Esophagus squamous epithelium (tissue), 5 donors: ENCODE measurements around the gene ARID3A. TPM values are rescaled to one million over a fixed set of nuclear protein-coding genes. Genes with fewer than 3 reads are reported as not detected.

ENCODE experiments used
- DNase-seq: peaks from one replicate; lab custom pipeline; 2025; lab: John Stamatoyannopoulos, UW
- H3K27ac ChIP-seq, 4 donors: fragments of 200-600 bp; sonication (generic); one replicate each; pipeline ENCODE4 v1.5.1; 2016 to 2019; ENCODE audit warnings: mild to moderate bottlenecking in 1 of 4
- H3K27me3 ChIP-seq, 4 donors: fragments of 200-600 bp; sonication (generic); 1 replicate in 3 of 4; 2 replicates in 1 of 4; pipeline versions ENCODE4 v1.5.1 to v1.6.0; 2017 to 2021; ENCODE audit warnings: antibody characterized with exemption in 1 of 4
- H3K36me3 ChIP-seq, 3 donors: fragments of 200-600 bp; sonication (generic); one replicate each; pipeline ENCODE4 v1.5.1; 2016 to 2019
- H3K4me1 ChIP-seq, 3 donors: fragments of 200-600 bp; sonication (generic); one replicate each; pipeline ENCODE4 v1.5.1; 2017 to 2019
- H3K4me3 ChIP-seq, 4 donors: fragments of 200-600 bp; sonication (generic); 1 replicate in 3 of 4; 2 replicates in 1 of 4; pipeline ENCODE4 v1.5.1; 2016 to 2019; ENCODE audit warnings: mild to moderate bottlenecking in 2 of 4, moderate library complexity in 1 of 4
- H3K9me3 ChIP-seq, 3 donors: fragments of 200-600 bp; sonication (generic); one replicate each; pipeline ENCODE4 v1.5.1; 2016 to 2019
- POLR2A ChIP-seq, 4 donors: fragments of 450-650 bp; IDR thresholded peaks; one replicate each; pipeline ENCODE4 v1.6.1; 2017; ENCODE audit warnings: antibody characterized with exemption in 4 of 4, mild to moderate bottlenecking in 4 of 4, moderate library complexity in 3 of 4
- WGBS, 2 donors: methylation state at CpG; one replicate each; pipeline ENCODE4 v1.1.5; 2018; 5-methylcytosine and 5-hydroxymethylcytosine counted together
- intact Hi-C: fragments of 100-400 bp; cut with DNase I; formaldehyde crosslinking; loops from one replicate; pipeline ENCODE4 v1.15.0; 2022
- total RNA-seq, 4 donors: library from RNA; depleted of rRNA; stranded (reverse); fragments of >200 nt; gene quantifications; one replicate each; pipeline ENCODE4 v1.1.0, GENCODE V29; 2016
- TF ChIP-seq, protein P1 (sequence below), 6 experiments: fragments of 450-650 bp in 4 of 6; fragments of 200-600 bp in 2 of 6; sonication (generic) in 2 of 6; IDR thresholded peaks; one replicate each; pipeline ENCODE4 v1.5.1; 2016 to 2019; ENCODE audit warnings: antibody characterized with exemption in 6 of 6, mild to moderate bottlenecking in 4 of 6, moderate library complexity in 4 of 6
- donor health status: DM: yes; HTN: yes; CAD: no.

The ARID3A gene
- total RNA-seq, 4 donors from 2014 or later: 3.0 to 6.6 (median 4.7) TPM

DNA sequence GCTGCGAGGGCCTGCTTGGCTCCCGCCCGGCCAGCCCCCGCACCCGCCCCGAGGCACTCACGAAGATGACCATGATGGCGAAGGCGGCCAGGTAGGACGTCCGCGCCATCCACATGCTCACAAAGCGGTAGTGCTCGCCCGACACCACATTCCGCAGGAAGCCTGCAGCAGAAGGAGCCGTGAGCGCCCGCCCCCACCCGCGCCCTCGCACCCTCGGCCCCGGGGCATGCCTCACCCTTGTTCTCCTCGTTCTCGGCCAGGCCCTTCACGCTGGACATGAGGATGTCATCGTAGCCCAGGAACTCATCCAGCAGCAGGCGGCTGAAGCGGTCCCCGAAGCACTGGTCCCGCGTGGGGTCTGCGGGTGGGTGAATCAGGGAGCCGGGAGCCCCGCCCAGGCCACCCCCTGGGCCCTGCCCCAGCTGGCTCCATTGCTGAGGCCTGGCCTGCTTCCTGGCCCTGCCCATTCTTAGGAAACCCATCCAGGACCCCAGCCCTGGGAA lies 86.0 kb downstream of the ARID3A start:
- Histone ChIP-seq H3K36me3 (peaks cover 44 to 74% (median 45%) of the 10 kb centered on the region in 3 donors), H3K27me3 (no peaks in the 10 kb centered on the region), H3K4me3 (no peak overlapping the region), H3K4me1 (peaks cover 23 to 51% (median 23%) of the 10 kb centered on the region in 3 donors), H3K27ac (no peak overlapping the region), H3K9me3 (no peaks in the 10 kb centered on the region)
- no peak for DNase-seq
- 95% methylated on average over 8 of the region's 36 CpGs; no CpG with 5 or more reads in 1 of the 2 donors for WGBS, 2 donors
- TF ChIP-seq POLR2A (IDR thresholded peaks at IDR 0.05): no peak
- TF ChIP-seq, protein P1, sequence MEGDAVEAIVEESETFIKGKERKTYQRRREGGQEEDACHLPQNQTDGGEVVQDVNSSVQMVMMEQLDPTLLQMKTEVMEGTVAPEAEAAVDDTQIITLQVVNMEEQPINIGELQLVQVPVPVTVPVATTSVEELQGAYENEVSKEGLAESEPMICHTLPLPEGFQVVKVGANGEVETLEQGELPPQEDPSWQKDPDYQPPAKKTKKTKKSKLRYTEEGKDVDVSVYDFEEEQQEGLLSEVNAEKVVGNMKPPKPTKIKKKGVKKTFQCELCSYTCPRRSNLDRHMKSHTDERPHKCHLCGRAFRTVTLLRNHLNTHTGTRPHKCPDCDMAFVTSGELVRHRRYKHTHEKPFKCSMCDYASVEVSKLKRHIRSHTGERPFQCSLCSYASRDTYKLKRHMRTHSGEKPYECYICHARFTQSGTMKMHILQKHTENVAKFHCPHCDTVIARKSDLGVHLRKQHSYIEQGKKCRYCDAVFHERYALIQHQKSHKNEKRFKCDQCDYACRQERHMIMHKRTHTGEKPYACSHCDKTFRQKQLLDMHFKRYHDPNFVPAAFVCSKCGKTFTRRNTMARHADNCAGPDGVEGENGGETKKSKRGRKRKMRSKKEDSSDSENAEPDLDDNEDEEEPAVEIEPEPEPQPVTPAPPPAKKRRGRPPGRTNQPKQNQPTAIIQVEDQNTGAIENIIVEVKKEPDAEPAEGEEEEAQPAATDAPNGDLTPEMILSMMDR (IDR thresholded peaks at IDR 0.05): no peak
- intact Hi-C loops: no loop called here

DNA sequence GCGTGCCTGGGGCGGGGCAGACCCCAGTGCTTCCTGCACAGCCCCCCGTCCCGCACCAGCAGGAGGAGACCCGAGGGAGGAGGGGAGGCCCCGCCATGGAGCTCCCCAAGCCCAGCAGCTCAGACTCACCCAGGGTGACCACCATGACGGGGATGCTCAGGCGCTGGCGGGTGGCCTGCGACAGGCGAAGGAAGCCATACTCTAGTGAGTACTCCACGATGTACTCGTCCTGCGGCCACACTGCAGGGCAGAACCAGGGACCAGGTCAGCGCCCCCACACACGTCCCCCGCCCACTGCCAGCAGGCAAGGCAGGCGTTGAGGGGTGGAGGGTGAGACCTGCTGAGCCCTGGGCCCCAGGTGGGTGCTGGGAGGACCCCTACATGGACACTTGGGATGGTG lies 86.5 kb downstream of the ARID3A start:
- TF ChIP-seq, protein P1 (IDR thresholded peaks at IDR 0.05): no peak
- no peak for TF ChIP-seq POLR2A (IDR thresholded peaks at IDR 0.05)
- Histone ChIP-seq H3K4me3 (no peak overlapping the region), H3K27ac (no peak overlapping the region), H3K36me3 (peaks cover 44 to 74% (median 45%) of the 10 kb centered on the region in 3 donors), H3K9me3 (no peaks in the 10 kb centered on the region), H3K27me3 (no peaks in the 10 kb centered on the region), H3K4me1 (peaks cover 27 to 55% (median 28%) of the 10 kb centered on the region in 3 donors)
- intact Hi-C loops: no loop called here
- no peak for DNase-seq
- WGBS, 2 donors: 90% methylated on average over 2 of the region's 18 CpGs; no CpG with 5 or more reads in 1 of the 2 donors

DNA sequence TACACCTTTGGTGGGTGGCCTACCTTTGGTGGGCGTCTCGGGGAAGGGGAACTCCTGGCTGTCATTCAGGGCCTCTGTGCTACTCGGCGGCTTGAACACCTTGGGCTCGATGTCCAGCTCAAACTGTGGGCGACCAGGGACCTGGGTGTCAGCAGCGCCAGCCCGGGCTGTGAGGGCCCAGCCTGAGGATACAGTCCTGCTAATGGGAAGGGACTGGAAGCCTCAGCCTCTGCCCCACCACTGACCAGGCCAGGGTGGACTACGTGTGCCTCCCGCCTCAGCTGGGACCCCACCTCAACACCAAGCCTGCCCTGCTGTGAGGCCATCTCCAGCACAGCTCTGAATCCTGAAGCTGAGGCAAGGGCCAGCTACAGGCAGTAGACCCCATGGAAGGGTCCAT lies 87.4 kb downstream of the ARID3A start:
- Histone ChIP-seq H3K36me3 (peaks cover 44 to 72% (median 45%) of the 10 kb centered on the region in 3 donors), H3K4me1 (peaks cover 36 to 64% (median 37%) of the 10 kb centered on the region in 3 donors), H3K9me3 (no peaks in the 10 kb centered on the region), H3K4me3 (no peak overlapping the region), H3K27ac (no peak overlapping the region), H3K27me3 (no peaks in the 10 kb centered on the region)
- intact Hi-C loops: no loop called here
- 90 to 100% methylated on average over 1 to 5 of the region's 10 CpGs for WGBS, 2 donors
- no peak for TF ChIP-seq POLR2A (IDR thresholded peaks at IDR 0.05)
- TF ChIP-seq, protein P1 (IDR thresholded peaks at IDR 0.05): no peak
- DNase-seq: no peak

DNA sequence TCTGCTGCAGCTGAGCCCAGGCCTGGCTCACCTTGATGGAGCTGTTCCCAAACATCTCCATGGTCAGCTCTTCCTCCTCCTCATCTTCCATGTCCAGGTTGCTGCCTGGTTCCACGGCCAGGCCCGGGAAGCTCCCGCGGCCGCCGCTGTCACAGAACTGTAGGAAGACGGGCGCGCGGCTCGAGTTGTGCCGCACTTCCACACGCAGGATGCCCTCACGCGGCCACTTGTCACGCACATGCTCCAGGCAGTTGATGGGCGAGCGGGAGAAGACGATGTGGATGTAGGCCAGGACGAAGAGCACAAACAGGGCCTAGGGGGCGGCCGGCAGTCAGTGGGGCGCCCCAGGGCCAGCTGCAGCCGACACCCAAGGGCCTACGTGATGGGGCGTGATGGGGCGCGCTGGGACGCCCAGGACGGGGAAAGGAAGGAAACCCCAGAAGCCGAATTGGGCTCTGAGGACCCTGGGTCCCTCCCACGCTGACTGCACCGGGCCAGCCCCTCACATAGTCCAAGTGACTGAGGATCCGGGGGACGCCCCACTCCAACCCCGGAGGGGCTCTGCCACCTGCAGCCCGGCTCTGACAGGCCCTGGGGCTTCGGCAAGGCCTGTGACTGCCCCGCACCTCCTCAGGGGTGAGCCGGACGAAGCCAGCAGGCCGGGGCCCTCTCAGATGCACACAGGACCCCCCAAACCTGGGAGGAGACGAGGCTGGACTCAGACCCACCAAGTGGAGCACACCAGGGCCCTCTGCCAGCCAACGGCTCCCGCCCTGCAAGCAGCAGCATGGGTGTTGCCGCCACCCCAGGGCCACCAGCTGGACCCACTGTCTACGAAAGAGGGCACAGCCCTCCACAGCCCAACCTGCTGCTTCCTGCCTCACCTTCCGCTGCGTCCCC lies 88.6 kb downstream of the ARID3A start:
- DNase-seq: no peak
- Histone ChIP-seq H3K4me1 (peaks cover 48 to 71% (median 49%) of the 10 kb centered on the region in 3 donors), H3K36me3 (peaks cover 39 to 60% (median 44%) of the 10 kb centered on the region in 3 donors), H3K9me3 (no peaks in the 10 kb centered on the region), H3K27ac (no peak overlapping the region), H3K27me3 (no peaks in the 10 kb centered on the region), H3K4me3 (no peak overlapping the region)
- intact Hi-C loops: no loop called here
- 91 to 100% methylated on average over 4 to 21 of the region's 49 CpGs for WGBS, 2 donors
- TF ChIP-seq, protein P1 (IDR thresholded peaks at IDR 0.05): no peak
- no peak for TF ChIP-seq POLR2A (IDR thresholded peaks at IDR 0.05)
